HepG2 (cell line): Measurements from ENCODE around the gene SKI. TPM values are rescaled to one million over a fixed set of nuclear protein-coding genes. Genes with fewer than 3 reads are reported as not detected.

ENCODE experiments used
- ARNT2 ChIP-seq: sonication (generic); formaldehyde crosslinking; IDR thresholded peaks from 2 replicates; pipeline ENCODE4 v1.8.0; 2022; ENCODE audit warnings: mild to moderate bottlenecking, low read depth, missing genetic modification reagents, moderate library complexity
- JUNB ChIP-seq: sonication (generic); formaldehyde crosslinking; IDR thresholded peaks from 2 replicates; pipeline ENCODE4 v1.8.0; 2022; ENCODE audit warnings: missing genetic modification reagents, mild to moderate bottlenecking, borderline replicate concordance
- KAT2B ChIP-seq: fragments of 150-350 bp; IDR thresholded peaks from 2 replicates; pipeline ENCODE4 v1.6.1; 2014; ENCODE audit warnings: low read depth, low read length, borderline replicate concordance
- KLF9 ChIP-seq: IDR thresholded peaks from 2 replicates; pipeline ENCODE4 v1.6.1; 2016; ENCODE audit warnings: low read depth
- NR0B2 ChIP-seq: sonication (generic); formaldehyde crosslinking; IDR thresholded peaks from 2 replicates; pipeline ENCODE4 v1.4.0; 2020; ENCODE audit warnings: mild to moderate bottlenecking, missing genetic modification reagents
- PTBP1 ChIP-seq: fragments of 200-400 bp; formaldehyde crosslinking; IDR thresholded peaks from 2 replicates; pipeline ENCODE4 v1.6.1; 2018; ENCODE audit warnings: low read length, low read depth; ENCODE audit not compliant: poor library complexity, severe bottlenecking
- THYN1 ChIP-seq: sonication (generic); formaldehyde crosslinking; IDR thresholded peaks from 2 replicates; pipeline ENCODE4 v1.8.1; 2023; ENCODE audit warnings: low read depth, mild to moderate bottlenecking, moderate library complexity, missing genetic modification reagents, borderline replicate concordance
- YEATS2 ChIP-seq: sonication (generic); formaldehyde crosslinking; IDR thresholded peaks from 2 replicates; pipeline ENCODE4 v1.4.0; 2020; ENCODE audit warnings: missing genetic modification reagents, borderline replicate concordance
- ZBTB14 ChIP-seq: sonication (generic); formaldehyde crosslinking; IDR thresholded peaks from 2 replicates; pipeline ENCODE4 v1.4.0; 2020; ENCODE audit warnings: missing genetic modification reagents
- ZEB1 ChIP-seq: IDR thresholded peaks from 2 replicates; pipeline ENCODE4 v1.6.1; 2012; ENCODE audit warnings: mild to moderate bottlenecking, low read depth, inconsistent platforms; ENCODE audit not compliant: insufficient replicate concordance
- ZNF567 ChIP-seq: sonication (generic); formaldehyde crosslinking; IDR thresholded peaks from 2 replicates; pipeline ENCODE4 v1.8.1; 2023; ENCODE audit warnings: mild to moderate bottlenecking, missing genetic modification reagents, borderline replicate concordance
- ZNF746 ChIP-seq: sonication (generic); formaldehyde crosslinking; IDR thresholded peaks from 2 replicates; pipeline ENCODE4 v1.8.0; 2022; ENCODE audit warnings: mild to moderate bottlenecking, missing genetic modification reagents
- polyA plus RNA-seq, 8 experiments: library from polyadenylated mRNA; depleted of rRNA in 3 of 8; stranded (reverse) in 7 of 8; unstranded in 1 of 8; fragments of >200 nt; fragmentation: Illumina TruSeq in 4 of 8; extraction: Trizol in 4 of 8; gene quantifications; 2 replicates each; pipeline versions ENCODE4 v1.2.1 to v1.2.3, GENCODE V29; 2011 to 2016; ENCODE audit warnings: low read depth in 4 of 8, missing spikeins in 1 of 8, mixed read lengths in 1 of 8; ENCODE audit not compliant: insufficient read depth in 1 of 8
- total RNA-seq, 5 experiments: library from RNA; depleted of rRNA; stranded (reverse); fragments of >200 nt; fragmentation: Illumina TruSeq; extraction: Trizol; gene quantifications; 2 replicates each; pipeline ENCODE4 v1.2.3, GENCODE V29; 2016; ENCODE audit warnings: low read depth in 1 of 5
- TF ChIP-seq, protein P1 (sequence below): sonication (generic); formaldehyde crosslinking; IDR thresholded peaks from 2 replicates; pipeline ENCODE4 v1.4.0; 2020; ENCODE audit warnings: mild to moderate bottlenecking, missing genetic modification reagents, borderline replicate concordance
- TF ChIP-seq, protein P2 (sequence below): sonication (generic); formaldehyde crosslinking; IDR thresholded peaks from 2 replicates; pipeline ENCODE4 v1.4.0; 2020; ENCODE audit warnings: mild to moderate bottlenecking, missing genetic modification reagents
- TF ChIP-seq, protein P3 (sequence below): sonication (generic); formaldehyde crosslinking; IDR thresholded peaks from 2 replicates; pipeline ENCODE4 v1.4.0; 2020; ENCODE audit warnings: missing genetic modification reagents, borderline replicate concordance
- TF ChIP-seq, protein P4 (sequence below): sonication (generic); formaldehyde crosslinking; IDR thresholded peaks from 2 replicates; pipeline ENCODE4 v1.8.0; 2022; ENCODE audit warnings: mild to moderate bottlenecking, missing genetic modification reagents, borderline replicate concordance

SKI gene
- total and polyA plus RNA-seq, 2 of the 13 experiments (the other 11 are each of a cell fraction or from before 2014, with no cell fraction given) = 4.7 to 6.9 TPM

DNA sequence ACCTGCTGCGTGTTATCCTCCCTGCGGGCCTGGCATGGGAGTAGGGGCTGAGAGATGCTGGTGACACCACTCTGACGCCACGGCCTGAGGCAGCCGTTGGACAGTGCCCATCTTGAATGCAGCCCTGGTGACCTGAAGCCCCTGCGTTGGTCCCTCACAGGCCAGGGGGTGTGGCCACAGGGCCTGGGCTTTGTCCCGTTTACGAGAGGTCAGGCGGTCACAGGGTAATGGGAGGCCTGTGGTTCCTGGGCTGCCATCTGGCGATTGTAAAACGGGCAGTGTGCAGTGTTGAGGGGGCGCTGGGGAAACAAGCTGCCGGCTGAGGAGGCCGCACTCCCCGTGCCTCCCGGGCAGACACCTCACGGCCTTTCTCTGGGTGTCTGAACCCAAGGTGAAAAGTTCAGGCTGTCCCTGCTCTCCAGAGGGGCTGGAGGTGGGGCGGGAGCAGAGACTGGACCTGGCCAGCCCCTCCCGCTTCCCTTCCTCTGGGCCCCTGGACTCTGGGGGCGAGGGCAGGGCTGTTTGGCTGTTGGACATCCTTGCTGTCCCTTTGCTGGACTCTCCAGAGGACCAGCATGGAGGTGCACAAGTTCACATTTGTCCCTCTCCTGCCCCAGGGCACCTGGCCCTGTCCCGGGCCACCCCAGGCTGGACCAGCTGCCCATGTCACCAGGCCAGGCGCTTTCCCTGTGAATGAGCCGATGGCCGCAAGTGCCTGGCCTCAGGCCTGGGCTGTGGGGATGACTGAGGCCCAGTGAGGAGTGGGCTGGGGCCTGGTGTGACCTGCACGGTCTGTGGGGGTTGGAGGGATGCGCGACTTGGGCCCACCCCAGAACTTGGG, 42.4 kb downstream of the SKI start (continued):
- TF ChIP-seq, protein P1, sequence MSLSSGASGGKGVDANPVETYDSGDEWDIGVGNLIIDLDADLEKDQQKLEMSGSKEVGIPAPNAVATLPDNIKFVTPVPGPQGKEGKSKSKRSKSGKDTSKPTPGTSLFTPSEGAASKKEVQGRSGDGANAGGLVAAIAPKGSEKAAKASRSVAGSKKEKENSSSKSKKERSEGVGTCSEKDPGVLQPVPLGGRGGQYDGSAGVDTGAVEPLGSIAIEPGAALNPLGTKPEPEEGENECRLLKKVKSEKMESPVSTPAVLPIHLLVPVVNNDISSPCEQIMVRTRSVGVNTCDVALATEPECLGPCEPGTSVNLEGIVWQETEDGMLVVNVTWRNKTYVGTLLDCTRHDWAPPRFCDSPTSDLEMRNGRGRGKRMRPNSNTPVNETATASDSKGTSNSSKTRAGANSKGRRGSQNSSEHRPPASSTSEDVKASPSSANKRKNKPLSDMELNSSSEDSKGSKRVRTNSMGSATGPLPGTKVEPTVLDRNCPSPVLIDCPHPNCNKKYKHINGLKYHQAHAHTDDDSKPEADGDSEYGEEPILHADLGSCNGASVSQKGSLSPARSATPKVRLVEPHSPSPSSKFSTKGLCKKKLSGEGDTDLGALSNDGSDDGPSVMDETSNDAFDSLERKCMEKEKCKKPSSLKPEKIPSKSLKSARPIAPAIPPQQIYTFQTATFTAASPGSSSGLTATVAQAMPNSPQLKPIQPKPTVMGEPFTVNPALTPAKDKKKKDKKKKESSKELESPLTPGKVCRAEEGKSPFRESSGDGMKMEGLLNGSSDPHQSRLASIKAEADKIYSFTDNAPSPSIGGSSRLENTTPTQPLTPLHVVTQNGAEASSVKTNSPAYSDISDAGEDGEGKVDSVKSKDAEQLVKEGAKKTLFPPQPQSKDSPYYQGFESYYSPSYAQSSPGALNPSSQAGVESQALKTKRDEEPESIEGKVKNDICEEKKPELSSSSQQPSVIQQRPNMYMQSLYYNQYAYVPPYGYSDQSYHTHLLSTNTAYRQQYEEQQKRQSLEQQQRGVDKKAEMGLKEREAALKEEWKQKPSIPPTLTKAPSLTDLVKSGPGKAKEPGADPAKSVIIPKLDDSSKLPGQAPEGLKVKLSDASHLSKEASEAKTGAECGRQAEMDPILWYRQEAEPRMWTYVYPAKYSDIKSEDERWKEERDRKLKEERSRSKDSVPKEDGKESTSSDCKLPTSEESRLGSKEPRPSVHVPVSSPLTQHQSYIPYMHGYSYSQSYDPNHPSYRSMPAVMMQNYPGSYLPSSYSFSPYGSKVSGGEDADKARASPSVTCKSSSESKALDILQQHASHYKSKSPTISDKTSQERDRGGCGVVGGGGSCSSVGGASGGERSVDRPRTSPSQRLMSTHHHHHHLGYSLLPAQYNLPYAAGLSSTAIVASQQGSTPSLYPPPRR = peak; percentile 51
- TF ChIP-seq JUNB (no peak), ZNF567 (CRISPR knock-in tag) (no peak), ZBTB14 (CRISPR knock-in tag) (no peak), KAT2B (no peak), NR0B2 (CRISPR knock-in tag) (0 out of 2 replicates have a peak, but pooled peaks have one; percentile 11), THYN1 (CRISPR knock-in tag) (no peak), ZNF746 (CRISPR knock-in tag) (peak; percentile 53; the same call in 1 of the 2 replicates), YEATS2 (CRISPR knock-in tag) (no peak), KLF9 (no peak), ZEB1 (no peak), PTBP1 (no peak), ARNT2 (CRISPR knock-in tag) (no peak)
- TF ChIP-seq, protein P2, sequence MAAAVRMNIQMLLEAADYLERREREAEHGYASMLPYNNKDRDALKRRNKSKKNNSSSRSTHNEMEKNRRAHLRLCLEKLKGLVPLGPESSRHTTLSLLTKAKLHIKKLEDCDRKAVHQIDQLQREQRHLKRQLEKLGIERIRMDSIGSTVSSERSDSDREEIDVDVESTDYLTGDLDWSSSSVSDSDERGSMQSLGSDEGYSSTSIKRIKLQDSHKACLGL (CRISPR knock-in tag) = peak; percentile 38; the same call in 1 of the 2 replicates
- TF ChIP-seq, protein P3, sequence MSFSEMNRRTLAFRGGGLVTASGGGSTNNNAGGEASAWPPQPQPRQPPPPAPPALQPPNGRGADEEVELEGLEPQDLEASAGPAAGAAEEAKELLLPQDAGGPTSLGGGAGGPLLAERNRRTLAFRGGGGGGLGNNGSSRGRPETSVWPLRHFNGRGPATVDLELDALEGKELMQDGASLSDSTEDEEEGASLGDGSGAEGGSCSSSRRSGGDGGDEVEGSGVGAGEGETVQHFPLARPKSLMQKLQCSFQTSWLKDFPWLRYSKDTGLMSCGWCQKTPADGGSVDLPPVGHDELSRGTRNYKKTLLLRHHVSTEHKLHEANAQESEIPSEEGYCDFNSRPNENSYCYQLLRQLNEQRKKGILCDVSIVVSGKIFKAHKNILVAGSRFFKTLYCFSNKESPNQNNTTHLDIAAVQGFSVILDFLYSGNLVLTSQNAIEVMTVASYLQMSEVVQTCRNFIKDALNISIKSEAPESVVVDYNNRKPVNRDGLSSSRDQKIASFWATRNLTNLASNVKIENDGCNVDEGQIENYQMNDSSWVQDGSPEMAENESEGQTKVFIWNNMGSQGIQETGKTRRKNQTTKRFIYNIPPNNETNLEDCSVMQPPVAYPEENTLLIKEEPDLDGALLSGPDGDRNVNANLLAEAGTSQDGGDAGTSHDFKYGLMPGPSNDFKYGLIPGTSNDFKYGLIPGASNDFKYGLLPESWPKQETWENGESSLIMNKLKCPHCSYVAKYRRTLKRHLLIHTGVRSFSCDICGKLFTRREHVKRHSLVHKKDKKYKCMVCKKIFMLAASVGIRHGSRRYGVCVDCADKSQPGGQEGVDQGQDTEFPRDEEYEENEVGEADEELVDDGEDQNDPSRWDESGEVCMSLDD = 0 out of 2 replicates have a peak, but pooled peaks have one; percentile 68
- TF ChIP-seq, protein P4, sequence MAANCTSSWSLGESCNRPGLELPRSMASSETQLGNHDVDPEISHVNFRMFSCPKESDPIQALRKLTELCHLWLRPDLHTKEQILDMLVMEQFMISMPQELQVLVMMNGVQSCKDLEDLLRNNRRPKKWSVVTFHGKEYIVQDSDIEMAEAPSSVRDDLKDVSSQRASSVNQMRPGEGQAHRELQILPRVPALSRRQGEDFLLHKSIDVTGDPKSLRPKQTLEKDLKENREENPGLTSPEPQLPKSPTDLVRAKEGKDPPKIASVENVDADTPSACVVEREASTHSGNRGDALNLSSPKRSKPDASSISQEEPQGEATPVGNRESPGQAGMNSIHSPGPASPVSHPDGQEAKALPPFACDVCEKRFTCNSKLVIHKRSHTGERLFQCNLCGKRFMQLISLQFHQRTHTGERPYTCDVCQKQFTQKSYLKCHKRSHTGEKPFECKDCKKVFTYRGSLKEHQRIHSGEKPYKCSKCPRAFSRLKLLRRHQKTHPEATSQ (CRISPR knock-in tag) = no peak
